ENCODE results near the gene KCND3.
A peak's percentile ranks its signal among the peaks of the same experiment; 100 is the strongest.

The KCND3 gene

DNA sequence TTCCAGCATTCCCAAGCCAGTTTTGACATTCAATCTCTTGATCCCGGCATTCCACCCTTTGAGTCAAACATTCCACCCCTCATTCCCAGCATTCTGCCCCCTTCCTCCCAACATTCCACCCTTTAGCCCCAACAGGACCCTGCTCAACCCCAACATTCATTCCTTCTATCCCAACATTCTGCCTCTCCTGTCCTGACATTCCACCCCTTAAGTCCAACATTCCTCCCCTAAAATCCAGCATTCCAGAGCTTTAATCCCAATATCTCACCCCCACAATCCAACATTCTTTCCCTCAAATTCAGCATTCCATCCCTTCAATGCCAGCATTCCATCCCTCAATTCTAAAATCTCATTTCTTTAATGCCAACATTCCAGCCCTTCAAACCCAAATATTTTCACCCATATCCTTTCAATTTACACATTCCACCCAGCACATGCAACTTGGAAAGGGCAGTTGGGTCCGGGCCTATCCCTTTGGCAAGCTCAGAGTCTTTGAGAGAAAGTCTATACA lies 210.9 kb downstream of the KCND3 start:
- TF ChIP-seq RARB (CRISPR knock-in tag; IDR thresholded peaks at IDR 0.05): no peak
- no peak for TF ChIP-seq CREB5 (CRISPR knock-in tag; IDR thresholded peaks at IDR 0.05; ENCODE audit: low read depth)
- no peak for TF ChIP-seq ISL1 (CRISPR knock-in tag; IDR thresholded peaks at IDR 0.05)
- TF ChIP-seq PATZ1 (CRISPR knock-in tag; IDR thresholded peaks at IDR 0.05; ENCODE audit: borderline replicate concordance): no peak
- no peak for TF ChIP-seq ZNF565 (CRISPR knock-in tag; conservative IDR thresholded peaks at IDR 0.05; ENCODE audit: low read depth)
- TF ChIP-seq TSHZ2 (CRISPR knock-in tag; IDR thresholded peaks at IDR 0.05): no peak
- peak; percentile 26; the same call in 1 of the 3 replicates for ATAC-seq

GRCh38 chr1:111778066-111778465 lies 211.4 kb downstream of the KCND3 start:
- no peak for TF ChIP-seq BACH2 (CRISPR knock-in tag; IDR thresholded peaks at IDR 0.05; ENCODE audit: borderline replicate concordance)
- TF ChIP-seq SNAI2 (CRISPR knock-in tag; IDR thresholded peaks at IDR 0.05): no peak
- TF ChIP-seq ZNF70 (CRISPR knock-in tag; IDR thresholded peaks at IDR 0.05): no peak
- no peak for TF ChIP-seq TOX (CRISPR knock-in tag; IDR thresholded peaks at IDR 0.05; ENCODE audit: borderline replicate concordance)
- no peak for TF ChIP-seq CSRNP3 (CRISPR knock-in tag; IDR thresholded peaks at IDR 0.05)
- no peak for TF ChIP-seq RARB (CRISPR knock-in tag; IDR thresholded peaks at IDR 0.05)
- no peak for TF ChIP-seq ESRRG (CRISPR knock-in tag; IDR thresholded peaks at IDR 0.05)
- TF ChIP-seq OSR1 (CRISPR knock-in tag; IDR thresholded peaks at IDR 0.05): no peak
- TF ChIP-seq ARNTL (CRISPR knock-in tag; IDR thresholded peaks at IDR 0.05; ENCODE audit: borderline replicate concordance, low read depth): no peak
- no peak for TF ChIP-seq ZFP30 (CRISPR knock-in tag; IDR thresholded peaks at IDR 0.05)
- TF ChIP-seq TSHZ2 (CRISPR knock-in tag; IDR thresholded peaks at IDR 0.05): no peak
- TF ChIP-seq CSDC2 (CRISPR knock-in tag; IDR thresholded peaks at IDR 0.05): no peak
- no peak for TF ChIP-seq ZC3H10 (CRISPR knock-in tag; IDR thresholded peaks at IDR 0.05)
- TF ChIP-seq ZFP3 (CRISPR knock-in tag; IDR thresholded peaks at IDR 0.05): no peak
- no peak for TF ChIP-seq ISL1 (CRISPR knock-in tag; IDR thresholded peaks at IDR 0.05)
- TF ChIP-seq POU6F1 (CRISPR knock-in tag; IDR thresholded peaks at IDR 0.05; ENCODE audit: borderline replicate concordance, low read depth): no peak
- no peak for TF ChIP-seq ZNF8 (CRISPR knock-in tag; IDR thresholded peaks at IDR 0.05)
- TF ChIP-seq PPARA (CRISPR knock-in tag; IDR thresholded peaks at IDR 0.05; ENCODE audit: borderline replicate concordance): no peak
- ATAC-seq: no peak; the same call in 2 of the 3 replicates

Data from SK-N-SH treated with all-trans-retinoic acid at 6 μM for 48 hours (cell line).